ENCODE results near the gene BTD. TPM values are rescaled to one million over a fixed set of nuclear protein-coding genes. Genes with fewer than 3 reads are reported as not detected.

BTD gene
- total and polyA plus RNA-seq, 2 donors (not counting 1 experiment from before 2014, with no cell fraction given), result 24.4 to 24.9 TPM

DNA sequence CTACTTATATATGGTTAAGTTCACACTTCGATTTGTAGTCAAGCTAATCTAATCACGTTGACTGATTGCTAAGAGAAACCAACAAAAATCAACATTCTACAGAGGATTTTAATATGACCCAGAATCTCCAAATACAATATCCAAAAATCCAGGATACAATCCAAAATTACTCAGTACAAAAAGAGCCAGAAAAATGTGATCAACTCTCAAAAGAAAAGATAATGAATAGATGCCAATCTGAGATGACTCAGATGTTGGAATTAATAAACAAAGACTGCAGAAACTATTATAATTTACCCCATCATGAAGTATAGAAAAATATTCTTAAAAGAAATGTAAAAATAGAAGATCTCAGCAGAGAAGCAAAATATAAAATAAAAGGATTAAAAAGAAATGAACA is 22.5 kb upstream of the BTD start:
- Histone ChIP-seq H3K4me2 (ENCODE audit: extremely low read depth, insufficient read depth, low read length) (no peak overlapping the region), H3K27me3 (ENCODE audit: control insufficient read depth, insufficient read depth, low read length) (no peaks in the 10 kb centered on the region), H3K36me3 (ENCODE audit: control insufficient read depth, insufficient read depth, low read length) (no peaks in the 10 kb centered on the region), H3K79me2 (ENCODE audit: control insufficient read depth, insufficient read depth, low read length) (no peaks in the 10 kb centered on the region), H3K27ac (ENCODE audit: insufficient read depth, low read length) (no peak overlapping the region), H3K9ac (ENCODE audit: insufficient read depth, low read length) (no peak overlapping the region), H3K4me1 (ENCODE audit: control insufficient read depth, extremely low read depth, insufficient read depth, low read length) (peaks cover 4% of the 10 kb centered on the region), H4K20me1 (ENCODE audit: control insufficient read depth, extremely low read depth, insufficient read depth, low read length) (no peaks in the 10 kb centered on the region), H3K9me3 (ENCODE audit: control insufficient read depth, insufficient read depth, low read depth, low read length) (no peaks in the 10 kb centered on the region), H3K4me3 (replicated peaks in 1 of 4; ENCODE audit: control extremely low read depth in 1 of 4, insufficient read depth in 1 of 4, low read depth in 3 of 4, low read length in 4 of 4) (no peak overlapping the region), H2AFZ (ENCODE audit: low read length) (no peak overlapping the region)
- no peak for TF ChIP-seq EZH2 (IDR thresholded peaks at IDR 0.05; ENCODE audit: low read length, missing control alignments)
- TF ChIP-seq, protein P1, sequence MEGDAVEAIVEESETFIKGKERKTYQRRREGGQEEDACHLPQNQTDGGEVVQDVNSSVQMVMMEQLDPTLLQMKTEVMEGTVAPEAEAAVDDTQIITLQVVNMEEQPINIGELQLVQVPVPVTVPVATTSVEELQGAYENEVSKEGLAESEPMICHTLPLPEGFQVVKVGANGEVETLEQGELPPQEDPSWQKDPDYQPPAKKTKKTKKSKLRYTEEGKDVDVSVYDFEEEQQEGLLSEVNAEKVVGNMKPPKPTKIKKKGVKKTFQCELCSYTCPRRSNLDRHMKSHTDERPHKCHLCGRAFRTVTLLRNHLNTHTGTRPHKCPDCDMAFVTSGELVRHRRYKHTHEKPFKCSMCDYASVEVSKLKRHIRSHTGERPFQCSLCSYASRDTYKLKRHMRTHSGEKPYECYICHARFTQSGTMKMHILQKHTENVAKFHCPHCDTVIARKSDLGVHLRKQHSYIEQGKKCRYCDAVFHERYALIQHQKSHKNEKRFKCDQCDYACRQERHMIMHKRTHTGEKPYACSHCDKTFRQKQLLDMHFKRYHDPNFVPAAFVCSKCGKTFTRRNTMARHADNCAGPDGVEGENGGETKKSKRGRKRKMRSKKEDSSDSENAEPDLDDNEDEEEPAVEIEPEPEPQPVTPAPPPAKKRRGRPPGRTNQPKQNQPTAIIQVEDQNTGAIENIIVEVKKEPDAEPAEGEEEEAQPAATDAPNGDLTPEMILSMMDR (conservative IDR thresholded peaks at IDR 0.05 in 1 of 2, IDR thresholded peaks at IDR 0.05 in 1 of 2; ENCODE audit: low read depth in 1 of 2, low read length in 2 of 2), result no peak
- DNase-seq (ENCODE audit: low read depth in 2 of 2), result peak in 1 of 2 donors; percentile 10

DNA sequence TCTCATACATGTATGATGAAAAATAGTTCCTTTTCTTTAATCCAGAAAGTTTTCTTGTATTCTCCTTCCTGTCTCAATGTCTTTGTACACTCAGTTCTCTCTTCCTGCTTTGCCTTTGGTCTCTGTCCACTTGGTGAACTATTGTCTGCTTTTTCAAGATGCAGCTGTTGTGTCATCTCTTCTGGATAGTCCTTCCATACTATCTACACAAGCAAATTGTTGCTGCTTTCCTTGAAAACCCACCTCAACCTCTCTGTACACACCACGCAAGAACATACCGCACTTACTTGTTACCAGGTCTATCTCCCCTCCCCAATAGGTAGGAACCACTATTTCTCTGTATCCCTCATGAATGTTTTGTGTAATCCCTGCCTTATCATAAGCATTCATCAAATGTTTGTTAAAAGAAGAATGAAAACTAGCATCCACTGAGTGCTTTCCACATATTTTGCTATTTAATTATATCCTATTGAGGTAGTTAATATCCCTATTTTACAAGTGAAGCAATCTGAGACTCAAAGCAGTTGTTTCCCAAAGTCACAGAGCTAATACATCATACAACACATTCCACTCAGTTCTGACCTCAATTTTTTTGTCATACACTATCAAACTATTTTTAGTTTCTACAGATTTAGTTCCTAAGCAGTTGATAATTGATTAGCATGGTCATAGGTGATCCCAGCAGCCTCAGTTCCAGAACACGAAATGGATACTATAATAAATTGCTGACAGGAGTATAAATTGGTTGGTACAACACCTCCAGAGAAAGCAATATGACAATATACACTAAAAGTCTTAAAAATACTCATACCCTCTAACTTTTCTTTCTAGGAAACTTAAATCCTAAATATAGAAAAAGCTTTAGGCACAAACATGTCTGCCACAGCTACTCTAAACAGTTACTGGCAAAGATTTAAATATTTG is 19.8 kb upstream of the BTD start:
- H3K4me3 ChIP-seq (replicated peaks in 1 of 4; ENCODE audit: control extremely low read depth in 1 of 4, insufficient read depth in 1 of 4, low read depth in 3 of 4, low read length in 4 of 4), result no peak overlapping the region
- H3K9ac ChIP-seq (ENCODE audit: insufficient read depth, low read length), result no peak overlapping the region
- peaks cover 4% of the 10 kb centered on the region for H3K4me1 ChIP-seq (ENCODE audit: control insufficient read depth, extremely low read depth, insufficient read depth, low read length)
- DNase-seq (ENCODE audit: low read depth in 2 of 2), result no peak
- H3K27ac ChIP-seq (ENCODE audit: insufficient read depth, low read length), result no peak overlapping the region
- no peaks in the 10 kb centered on the region for H3K9me3 ChIP-seq (ENCODE audit: control insufficient read depth, insufficient read depth, low read depth, low read length)
- no peaks in the 10 kb centered on the region for H3K36me3 ChIP-seq (ENCODE audit: control insufficient read depth, insufficient read depth, low read length)
- no peaks in the 10 kb centered on the region for H3K27me3 ChIP-seq (ENCODE audit: control insufficient read depth, insufficient read depth, low read length)
- H3K79me2 ChIP-seq (ENCODE audit: control insufficient read depth, insufficient read depth, low read length), result no peaks in the 10 kb centered on the region
- no peaks in the 10 kb centered on the region for H4K20me1 ChIP-seq (ENCODE audit: control insufficient read depth, extremely low read depth, insufficient read depth, low read length)
- no peak overlapping the region for H2AFZ ChIP-seq (ENCODE audit: low read length)
- TF ChIP-seq EZH2 (IDR thresholded peaks at IDR 0.05; ENCODE audit: low read length, missing control alignments), result no peak
- TF ChIP-seq, protein P1 (conservative IDR thresholded peaks at IDR 0.05 in 1 of 2, IDR thresholded peaks at IDR 0.05 in 1 of 2; ENCODE audit: low read depth in 1 of 2, low read length in 2 of 2), result no peak
- H3K4me2 ChIP-seq (ENCODE audit: extremely low read depth, insufficient read depth, low read length), result no peak overlapping the region

DNA sequence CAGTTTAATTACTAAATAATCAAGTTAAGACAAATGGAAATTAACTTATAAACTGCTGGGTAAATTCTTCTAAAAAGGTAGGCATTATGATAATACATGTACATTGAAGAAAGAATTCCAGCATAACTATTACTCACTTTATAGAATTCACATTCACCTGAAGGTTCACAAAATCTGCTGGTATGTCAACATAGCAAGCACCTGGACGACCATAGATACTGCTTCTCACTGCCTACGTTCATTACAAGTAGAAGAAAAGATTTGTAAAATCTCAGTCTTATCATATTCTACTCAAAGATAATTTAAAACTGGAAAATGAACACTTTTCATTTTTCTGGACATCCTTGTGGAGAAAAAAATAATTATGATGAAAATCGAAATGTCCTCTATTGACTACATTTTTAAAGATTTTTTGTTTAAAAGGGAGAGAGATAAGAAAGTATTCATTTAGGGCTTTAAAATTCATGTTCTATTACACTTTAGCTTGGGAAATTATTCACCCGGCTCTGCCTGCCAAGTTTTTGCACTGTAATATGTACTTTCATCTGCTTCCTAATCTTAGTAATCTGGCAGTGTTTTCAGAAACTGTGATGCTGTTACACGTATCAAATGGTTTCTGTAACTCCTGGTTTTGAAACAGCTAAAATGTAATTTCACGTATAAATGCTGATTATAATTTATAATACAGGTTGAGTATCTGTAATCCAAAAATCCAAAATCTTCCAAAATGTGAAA is 16.3 kb upstream of the BTD start:
- H3K27ac ChIP-seq (ENCODE audit: insufficient read depth, low read length), result no peak overlapping the region

More for the DNA sequence above, 16.3 kb upstream of the BTD start:
- no peaks in the 10 kb centered on the region for H3K27me3 ChIP-seq (ENCODE audit: control insufficient read depth, insufficient read depth, low read length)
- H3K4me2 ChIP-seq (ENCODE audit: extremely low read depth, insufficient read depth, low read length), result no peak overlapping the region
- no peaks in the 10 kb centered on the region for H3K9me3 ChIP-seq (ENCODE audit: control insufficient read depth, insufficient read depth, low read depth, low read length)
- H3K36me3 ChIP-seq (ENCODE audit: control insufficient read depth, insufficient read depth, low read length), result no peaks in the 10 kb centered on the region
- no peak overlapping the region for H3K9ac ChIP-seq (ENCODE audit: insufficient read depth, low read length)
- no peak for TF ChIP-seq EZH2 (IDR thresholded peaks at IDR 0.05; ENCODE audit: low read length, missing control alignments)
- TF ChIP-seq, protein P1 (conservative IDR thresholded peaks at IDR 0.05 in 1 of 2, IDR thresholded peaks at IDR 0.05 in 1 of 2; ENCODE audit: low read depth in 1 of 2, low read length in 2 of 2), result no peak
- peak in 1 of 2 donors; percentile 47 for DNase-seq (ENCODE audit: low read depth in 2 of 2)
- no peaks in the 10 kb centered on the region for H3K4me1 ChIP-seq (ENCODE audit: control insufficient read depth, extremely low read depth, insufficient read depth, low read length)
- no peak overlapping the region for H3K4me3 ChIP-seq (replicated peaks in 1 of 4; ENCODE audit: control extremely low read depth in 1 of 4, insufficient read depth in 1 of 4, low read depth in 3 of 4, low read length in 4 of 4)
- H4K20me1 ChIP-seq (ENCODE audit: control insufficient read depth, extremely low read depth, insufficient read depth, low read length), result no peaks in the 10 kb centered on the region
- no peaks in the 10 kb centered on the region for H3K79me2 ChIP-seq (ENCODE audit: control insufficient read depth, insufficient read depth, low read length)
- H2AFZ ChIP-seq (ENCODE audit: low read length), result no peak overlapping the region
